H9 (cell line): ENCODE data around the gene CDC6. TPM values are rescaled to one million over a fixed set of nuclear protein-coding genes. Genes with fewer than 3 reads are reported as not detected.

Experiments
- DNase-seq: peaks from one replicate; pipeline ENCODE4 v3.0.0-alpha.2; 2017
- H2AFZ ChIP-seq: one replicate; pipeline ENCODE4 v1.6.1; 2013; ENCODE audit warnings: mild to moderate bottlenecking, low read length, control low read depth, moderate library complexity
- H2AK5ac ChIP-seq: 2 replicates; pipeline ENCODE4 v1.6.1; 2013; ENCODE audit warnings: low read length, control low read depth, mixed read lengths; ENCODE audit not compliant: insufficient read length
- H2BK120ac ChIP-seq: one replicate; pipeline ENCODE4 v1.6.1; 2013; ENCODE audit warnings: low read depth, mild to moderate bottlenecking, low read length, control low read depth, inconsistent platforms; ENCODE audit not compliant: poor library complexity, severe bottlenecking
- H2BK12ac ChIP-seq: 2 replicates; pipeline ENCODE4 v1.6.1; 2013; ENCODE audit warnings: low read length, control low read depth, mixed read lengths, low read depth; ENCODE audit not compliant: insufficient read length
- H2BK15ac ChIP-seq: 2 replicates; pipeline ENCODE4 v1.6.1; 2013; ENCODE audit warnings: low read depth, low read length, control low read depth
- H2BK20ac ChIP-seq: one replicate; pipeline ENCODE4 v1.6.1; 2013; ENCODE audit warnings: low read depth, mild to moderate bottlenecking, low read length, control low read depth, inconsistent platforms; ENCODE audit not compliant: poor library complexity, severe bottlenecking
- H2BK5ac ChIP-seq: 2 replicates; pipeline ENCODE4 v1.6.1; 2013; ENCODE audit warnings: low read length, control low read depth, mixed read lengths; ENCODE audit not compliant: insufficient read length
- H3K14ac ChIP-seq: 2 replicates; pipeline ENCODE4 v1.6.1; 2013; ENCODE audit warnings: low read length, control low read depth; ENCODE audit not compliant: insufficient read depth
- H3K18ac ChIP-seq: 2 replicates; pipeline ENCODE4 v1.6.1; 2013; ENCODE audit warnings: low read depth, mild to moderate bottlenecking, mixed read lengths, low read length, control low read depth; ENCODE audit not compliant: insufficient read length
- H3K23ac ChIP-seq: 2 replicates; pipeline ENCODE4 v1.6.1; 2013; ENCODE audit warnings: low read length, control low read depth, mixed read lengths, low read depth; ENCODE audit not compliant: insufficient read length
- H3K23me2 ChIP-seq: 2 replicates; pipeline ENCODE4 v1.6.1; 2013; ENCODE audit warnings: low read depth, mild to moderate bottlenecking, mixed read lengths, low read length, control low read depth; ENCODE audit not compliant: insufficient read length, poor library complexity, severe bottlenecking
- H3K27ac ChIP-seq: 2 replicates; pipeline ENCODE4 v1.5.1; 2013; ENCODE audit warnings: low read length, control low read depth, mixed read lengths, low read depth; ENCODE audit not compliant: insufficient read length
- H3K27me3 ChIP-seq: 2 replicates; pipeline ENCODE4 v1.6.1; 2013; ENCODE audit warnings: low read length, control low read depth, inconsistent platforms; ENCODE audit not compliant: insufficient read depth
- H3K4ac ChIP-seq: 2 replicates; pipeline ENCODE4 v1.6.1; 2013; ENCODE audit warnings: low read depth, mild to moderate bottlenecking, control low read depth, inconsistent platforms, low read length, moderate library complexity
- H3K4me1 ChIP-seq: 2 replicates; pipeline ENCODE4 v1.6.1; 2013; ENCODE audit warnings: low read length, control low read depth, inconsistent platforms; ENCODE audit not compliant: insufficient read depth
- H3K4me2 ChIP-seq: 2 replicates; pipeline ENCODE4 v1.6.1; 2013; ENCODE audit warnings: low read length, control low read depth, mixed read lengths; ENCODE audit not compliant: insufficient read length, insufficient read depth
- H3K56ac ChIP-seq: 2 replicates; pipeline ENCODE4 v1.6.1; 2013; ENCODE audit warnings: low read depth, mild to moderate bottlenecking, mixed read lengths, low read length, control low read depth; ENCODE audit not compliant: insufficient read length
- H3K79me1 ChIP-seq: 2 replicates; pipeline ENCODE4 v1.6.1; 2013; ENCODE audit warnings: low read depth, mild to moderate bottlenecking, moderate library complexity, low read length, control low read depth, inconsistent platforms; ENCODE audit not compliant: insufficient read depth, poor library complexity, severe bottlenecking
- H3K79me2 ChIP-seq: 2 replicates; pipeline ENCODE4 v1.6.1; 2013; ENCODE audit warnings: low read length, control low read depth, inconsistent platforms; ENCODE audit not compliant: insufficient read depth
- H3K9ac ChIP-seq: 2 replicates; pipeline ENCODE4 v1.6.1; 2013; ENCODE audit warnings: low read length, control low read depth, mixed read lengths; ENCODE audit not compliant: insufficient read length; ENCODE audit errors: extremely low read depth
- H3K9me3 ChIP-seq: one replicate; pipeline ENCODE4 v1.6.1; 2013; ENCODE audit warnings: low read depth, low read length, inconsistent platforms; ENCODE audit not compliant: control insufficient read depth
- H3T11ph ChIP-seq: one replicate; pipeline ENCODE4 v1.6.1; 2013; ENCODE audit warnings: mild to moderate bottlenecking, low read length, control low read depth, inconsistent platforms
- H4K20me1 ChIP-seq: one replicate; pipeline ENCODE4 v1.6.1; 2013; ENCODE audit not compliant: control insufficient read depth, insufficient read length, insufficient read depth
- H4K5ac ChIP-seq: 2 replicates; pipeline ENCODE4 v1.6.1; 2013; ENCODE audit warnings: low read depth, mild to moderate bottlenecking, mixed read lengths, low read length, control low read depth; ENCODE audit not compliant: insufficient read length
- H4K8ac ChIP-seq: replicated peaks from 2 replicates; pipeline ENCODE4 v1.6.1; 2013; ENCODE audit warnings: low read length, control low read depth, mixed read lengths, low read depth; ENCODE audit not compliant: insufficient read length
- H4K91ac ChIP-seq: 2 replicates; pipeline ENCODE4 v1.6.1; 2013; ENCODE audit warnings: low read depth, mild to moderate bottlenecking, moderate library complexity, mixed read lengths, low read length, control low read depth; ENCODE audit not compliant: insufficient read length
- H3K27ac Mint-ChIP-seq, 3 experiments: 2 replicates in 2 of 3; 3 replicates in 1 of 3; pipeline ENCODE4 v1.8.0; 2020 to 2021; ENCODE audit warnings: mixed read lengths in 3 of 3, mild to moderate bottlenecking in 1 of 3, moderate library complexity in 1 of 3
- H3K27me3 Mint-ChIP-seq: 2 replicates; pipeline ENCODE4 v1.8.0; 2021; ENCODE audit warnings: low read depth, mild to moderate bottlenecking, moderate library complexity, mixed read lengths
- H3K36me3 Mint-ChIP-seq, 3 experiments: 2 replicates in 2 of 3; 3 replicates in 1 of 3; pipeline ENCODE4 v1.8.0; 2020 to 2021; ENCODE audit warnings: low read depth in 3 of 3, mixed read lengths in 3 of 3; ENCODE audit not compliant: insufficient read depth in 1 of 3
- H3K4me1 Mint-ChIP-seq, 2 experiments: 2 replicates each; pipeline ENCODE4 v1.8.0; 2020; ENCODE audit warnings: mixed read lengths in 2 of 2
- H3K4me3 Mint-ChIP-seq, 2 experiments: 2 replicates in 1 of 2; 3 replicates in 1 of 2; pipeline ENCODE4 v1.8.0; 2020 to 2021; ENCODE audit warnings: mild to moderate bottlenecking in 2 of 2, mixed read lengths in 2 of 2, moderate library complexity in 1 of 2
- H3K9me3 Mint-ChIP-seq, 2 experiments: 2 replicates in 1 of 2; 3 replicates in 1 of 2; pipeline ENCODE4 v1.8.0; 2020; ENCODE audit warnings: mild to moderate bottlenecking in 2 of 2, mixed read lengths in 2 of 2, moderate library complexity in 1 of 2
- CTCF ChIP-seq: fragments of 200-600 bp; sonication (generic); conservative IDR thresholded peaks from 3 replicates; pipeline ENCODE4 v1.8.0; 2021; ENCODE audit warnings: antibody characterized with exemption, mild to moderate bottlenecking
- WGBS: extraction: QIAGEN DNeasy Blood & Tissue Kit; methylation state at CpG from one replicate; pipeline ENCODE4 v1.1.7; 2013; ENCODE audit warnings: missing lambda C conversion rate, low lambda C conversion rate, mixed read lengths; ENCODE audit not compliant: insufficient read length; ENCODE audit errors: extremely low coverage; 5-methylcytosine and 5-hydroxymethylcytosine counted together
- total RNA-seq: library from RNA; stranded (reverse); gene quantifications from 2 replicates; pipeline ENCODE4 v1.2.1, GENCODE V29; 2021

Gene CDC6
- total RNA-seq, 1 experiment from 2014 or later = 131 TPM

DNA sequence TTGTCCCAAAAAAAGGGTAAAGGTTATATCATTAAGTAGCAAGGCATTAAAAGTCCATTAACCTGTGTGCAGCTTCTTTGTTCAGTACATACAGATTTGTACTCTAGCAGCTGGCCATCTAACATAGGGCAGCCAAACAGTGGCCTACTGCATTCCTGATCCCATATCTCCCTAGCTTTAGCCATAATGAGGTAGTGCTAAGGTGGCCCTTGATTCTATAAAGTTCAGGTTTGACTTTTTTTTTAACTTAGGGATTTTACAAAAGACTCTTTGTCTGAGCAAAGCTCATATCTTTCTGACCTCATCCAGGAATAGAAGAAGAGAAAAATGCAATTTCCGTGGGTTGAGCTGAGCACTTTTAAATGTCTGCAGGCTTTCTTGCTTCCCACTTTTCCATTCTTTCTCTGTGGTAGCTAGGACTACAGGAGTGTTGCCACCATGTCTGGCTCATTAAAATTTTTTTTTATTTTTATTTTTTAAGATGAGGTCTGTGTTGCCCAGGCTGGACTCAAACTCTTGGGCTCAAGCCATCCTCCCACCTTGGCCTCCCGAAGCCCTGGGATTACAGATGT, 19.5 kb upstream of the CDC6 start:
- Histone ChIP-seq H3K79me1 (no peaks in the 10 kb centered on the region), H3K4ac (no peak overlapping the region), H3K14ac (no peak overlapping the region), H3K18ac (no peak overlapping the region), H2BK12ac (no peak overlapping the region), H3K9ac (no peak overlapping the region), H2BK15ac (no peak overlapping the region), H3K23me2 (no peaks in the 10 kb centered on the region), H3K23ac (no peak overlapping the region), H2BK20ac (no peak overlapping the region), H3K27ac (no peak overlapping the region), H3K79me2 (no peaks in the 10 kb centered on the region), H3T11ph (no peak overlapping the region), H2AK5ac (no peak overlapping the region), H2BK120ac (no peak overlapping the region), H2AFZ (no peak overlapping the region), H2BK5ac (no peak overlapping the region), H3K56ac (no peak overlapping the region), H4K8ac (no peak overlapping the region), H3K4me2 (no peak overlapping the region), H3K27me3 (no peaks in the 10 kb centered on the region), H3K4me1 (no peaks in the 10 kb centered on the region), H4K91ac (no peak overlapping the region), H3K9me3 (no peaks in the 10 kb centered on the region), H4K20me1 (no peaks in the 10 kb centered on the region), H4K5ac (no peak overlapping the region)
- no peak for DNase-seq
- Mint-ChIP-seq H3K4me1 (peaks cover 0 to 7% of the 10 kb centered on the region in 2 experiments; a peak in 2 of 4 replicates), H3K9me3 (no peaks in the 10 kb centered on the region), H3K36me3 (peaks cover 10 to 13% (median 10%) of the 10 kb centered on the region in 3 experiments; a peak in 6 of 7 replicates), H3K4me3 (no peak overlapping the region), H3K27ac (no peak overlapping the region; a peak in 1 of 7 replicates), H3K27me3 (no peaks in the 10 kb centered on the region)
- WGBS = no CpG with 5 or more reads among the region's 2 CpGs
- no peak for TF ChIP-seq CTCF
